HG02678 (cell line): ENCODE results near the gene GRM2.
A peak's percentile ranks its signal among the peaks of the same experiment; 100 is the strongest.

Experiments
- ATAC-seq: cut with Tn5 transposase; IDR thresholded peaks from one replicate; pipeline ENCODE4 v1.9.1; 2021; ENCODE audit warnings: mild to moderate bottlenecking, moderate library complexity; ENCODE audit not compliant: unreplicated experiment

GRM2 gene

DNA sequence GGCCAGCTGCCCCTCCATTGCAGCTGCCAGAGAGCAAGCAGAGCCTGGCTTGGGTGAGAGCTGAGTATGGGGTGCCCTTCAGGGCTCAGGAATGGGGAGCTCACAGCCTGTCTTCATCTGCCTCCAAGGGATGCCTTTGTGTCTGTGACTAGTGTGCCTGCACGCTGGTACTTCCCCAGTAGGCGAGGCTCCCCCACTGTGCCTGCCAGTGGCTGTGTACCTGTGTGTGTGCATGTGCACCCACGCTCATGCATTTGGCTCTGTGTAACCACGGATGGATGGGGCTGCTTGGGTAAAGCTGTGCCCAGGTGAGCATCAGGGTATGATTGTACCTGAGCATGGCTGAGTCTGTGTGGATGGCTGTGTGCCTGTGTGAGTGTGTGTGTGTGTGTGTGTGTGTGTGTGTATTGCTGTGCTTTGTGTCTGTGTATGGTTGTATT, 2.3 kb upstream of the GRM2 start:
- ATAC-seq, result no peak

GRCh38 chr3:51705276-51706020, 1.4 kb upstream of the GRM2 start:
- ATAC-seq, result no peak

GRCh38 chr3:51706021-51706485, 815 bp upstream of the GRM2 start:
- no peak for ATAC-seq

- ATAC-seq, result no peak
Measured at GRCh38 chr3:51708216-51708845, 1.5 kb downstream of the GRM2 start.

- no peak for ATAC-seq
Measured at GRCh38 chr3:51709004-51709420, 2.1 kb downstream of the GRM2 start.

GRCh38 chr3:51709675-51710074, 2.8 kb downstream of the GRM2 start:
- ATAC-seq, result no peak

- ATAC-seq, result no peak
Measured at GRCh38 chr3:51710631-51711351, 3.9 kb downstream of the GRM2 start.

- ATAC-seq, result no peak
Measured at GRCh38 chr3:51711352-51712037, 4.6 kb downstream of the GRM2 start.

DNA sequence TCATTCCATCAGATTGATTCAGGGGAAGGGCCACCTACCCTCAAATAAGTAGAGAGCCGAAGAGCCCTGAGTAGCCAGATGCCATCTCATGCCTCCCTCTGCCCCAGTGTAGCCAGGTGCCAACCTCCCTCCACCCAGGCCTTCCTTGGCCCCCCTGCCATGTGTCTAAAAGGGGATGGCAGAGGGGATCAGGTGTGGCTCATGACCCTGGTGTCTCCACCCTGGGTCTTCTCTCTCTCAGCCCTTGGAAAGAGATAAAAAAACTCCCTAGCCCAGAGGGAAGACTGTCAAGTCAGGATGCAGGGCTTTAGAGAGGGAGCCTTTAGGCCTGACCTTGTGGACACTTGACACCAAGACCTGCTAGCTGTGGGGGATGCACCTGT, 5.2 kb downstream of the GRM2 start:
- ATAC-seq, result no peak

DNA sequence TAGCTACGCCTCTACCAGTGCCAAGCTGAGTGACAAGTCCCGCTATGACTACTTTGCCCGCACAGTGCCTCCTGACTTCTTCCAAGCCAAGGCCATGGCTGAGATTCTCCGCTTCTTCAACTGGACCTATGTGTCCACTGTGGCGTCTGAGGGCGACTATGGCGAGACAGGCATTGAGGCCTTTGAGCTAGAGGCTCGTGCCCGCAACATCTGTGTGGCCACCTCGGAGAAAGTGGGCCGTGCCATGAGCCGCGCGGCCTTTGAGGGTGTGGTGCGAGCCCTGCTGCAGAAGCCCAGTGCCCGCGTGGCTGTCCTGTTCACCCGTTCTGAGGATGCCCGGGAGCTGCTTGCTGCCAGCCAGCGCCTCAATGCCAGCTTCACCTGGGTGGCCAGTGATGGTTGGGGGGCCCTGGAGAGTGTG, 5.7 kb downstream of the GRM2 start:
- ATAC-seq, result no peak

- ATAC-seq, result no peak
Measured at GRCh38 chr3:51712963-51713362, 6.1 kb downstream of the GRM2 start.

DNA sequence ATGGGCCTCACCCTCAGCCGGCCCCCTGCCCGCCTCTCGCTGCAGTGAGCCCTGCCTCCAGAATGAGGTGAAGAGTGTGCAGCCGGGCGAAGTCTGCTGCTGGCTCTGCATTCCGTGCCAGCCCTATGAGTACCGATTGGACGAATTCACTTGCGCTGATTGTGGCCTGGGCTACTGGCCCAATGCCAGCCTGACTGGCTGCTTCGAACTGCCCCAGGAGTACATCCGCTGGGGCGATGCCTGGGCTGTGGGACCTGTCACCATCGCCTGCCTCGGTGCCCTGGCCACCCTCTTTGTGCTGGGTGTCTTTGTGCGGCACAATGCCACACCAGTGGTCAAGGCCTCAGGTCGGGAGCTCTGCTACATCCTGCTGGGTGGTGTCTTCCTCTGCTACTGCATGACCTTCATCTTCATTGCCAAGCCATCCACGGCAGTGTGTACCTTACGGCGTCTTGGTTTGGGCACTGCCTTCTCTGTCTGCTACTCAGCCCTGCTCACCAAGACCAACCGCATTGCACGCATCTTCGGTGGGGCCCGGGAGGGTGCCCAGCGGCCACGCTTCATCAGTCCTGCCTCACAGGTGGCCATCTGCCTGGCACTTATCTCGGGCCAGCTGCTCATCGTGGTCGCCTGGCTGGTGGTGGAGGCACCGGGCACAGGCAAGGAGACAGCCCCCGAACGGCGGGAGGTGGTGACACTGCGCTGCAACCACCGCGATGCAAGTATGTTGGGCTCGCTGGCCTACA, 8.5 kb downstream of the GRM2 start:
- no peak for ATAC-seq

DNA sequence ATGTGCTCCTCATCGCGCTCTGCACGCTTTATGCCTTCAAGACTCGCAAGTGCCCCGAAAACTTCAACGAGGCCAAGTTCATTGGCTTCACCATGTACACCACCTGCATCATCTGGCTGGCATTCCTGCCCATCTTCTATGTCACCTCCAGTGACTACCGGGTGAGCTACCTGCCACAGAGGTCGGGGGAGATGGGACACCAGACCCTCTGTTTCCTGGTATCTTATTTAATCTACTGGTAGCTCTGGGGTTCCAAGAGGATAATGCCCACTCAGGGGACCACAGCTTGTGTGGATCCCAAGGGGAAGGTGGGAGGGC, 9.1 kb downstream of the GRM2 start:
- ATAC-seq, result no peak

DNA sequence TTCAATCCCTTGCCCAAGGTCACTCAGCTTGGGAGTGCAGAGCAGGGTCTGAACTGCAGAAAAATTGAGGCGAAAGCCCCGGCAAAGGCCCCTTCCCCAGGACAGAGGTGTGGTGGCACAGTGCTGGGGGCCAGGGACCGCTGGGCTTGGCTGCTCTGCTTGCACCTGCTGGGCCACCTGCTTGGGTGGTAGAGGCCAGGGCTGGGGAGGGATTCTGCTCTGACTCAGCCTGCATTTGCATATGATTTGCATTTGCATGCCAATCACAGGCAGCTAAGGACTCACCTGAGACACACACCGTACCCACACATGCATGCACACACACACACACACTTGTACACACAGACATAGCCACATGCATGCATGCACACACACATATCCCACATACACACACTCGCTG, 9.9 kb downstream of the GRM2 start:
- ATAC-seq, result no peak

DNA sequence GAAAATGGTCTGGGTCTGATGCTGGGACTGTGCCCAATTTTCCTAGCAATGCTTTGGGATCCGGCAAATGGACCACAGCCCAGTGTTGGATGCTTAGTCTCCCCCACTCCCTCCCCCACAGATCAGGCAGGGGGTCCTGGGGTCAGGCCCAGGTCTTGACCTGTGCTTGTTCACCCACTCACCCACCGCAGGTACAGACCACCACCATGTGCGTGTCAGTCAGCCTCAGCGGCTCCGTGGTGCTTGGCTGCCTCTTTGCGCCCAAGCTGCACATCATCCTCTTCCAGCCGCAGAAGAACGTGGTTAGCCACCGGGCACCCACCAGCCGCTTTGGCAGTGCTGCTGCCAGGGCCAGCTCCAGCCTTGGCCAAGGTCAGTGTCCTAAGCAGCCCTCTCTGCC, 10.6 kb downstream of the GRM2 start:
- ATAC-seq, result no peak

GRCh38 chr3:51717947-51718346, 11.1 kb downstream of the GRM2 start:
- ATAC-seq, result no peak

DNA sequence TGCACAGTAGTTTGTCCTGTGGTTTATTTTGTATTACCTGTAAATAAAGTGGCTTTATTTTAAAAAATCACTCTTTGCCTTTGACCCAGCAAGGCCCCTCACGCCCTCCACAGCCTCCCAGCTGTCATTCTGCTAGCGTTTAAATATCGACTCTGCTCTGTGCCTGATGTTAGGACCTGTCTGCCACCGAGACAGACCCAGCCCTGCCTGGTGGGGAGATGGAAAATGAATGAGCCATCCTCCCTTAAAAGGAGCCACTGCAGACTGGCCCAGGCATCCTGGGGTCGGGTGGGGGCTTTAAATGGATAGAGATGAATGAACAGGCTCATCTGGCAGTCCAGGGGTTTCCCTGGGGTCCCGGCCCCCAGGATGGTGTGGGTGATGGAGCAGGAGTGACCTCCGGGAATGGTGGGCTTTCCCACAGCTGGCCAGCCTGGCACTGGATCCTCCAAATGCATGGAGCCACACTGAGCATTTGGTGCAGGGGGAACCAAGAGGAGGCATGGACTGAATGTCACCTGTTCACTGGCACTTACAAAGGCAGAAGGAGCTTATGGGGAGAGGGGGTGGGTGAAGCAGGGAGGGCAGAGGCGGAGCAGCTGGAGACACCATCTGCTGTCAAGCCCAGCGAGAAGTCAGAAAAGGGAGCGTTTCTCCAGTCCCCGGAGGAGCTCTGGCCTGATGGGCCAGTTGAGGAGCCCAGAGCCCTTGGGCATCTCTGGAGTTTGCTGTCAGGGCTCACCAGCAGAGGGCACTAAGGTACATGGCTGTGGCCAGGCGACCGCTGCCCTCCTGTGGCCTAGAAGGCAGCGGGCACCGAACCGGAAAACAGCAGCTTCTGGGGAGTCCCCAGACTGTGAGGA, 11.9 kb downstream of the GRM2 start:
- peak; percentile 62 for ATAC-seq

- no peak for ATAC-seq
Measured at GRCh38 chr3:51719410-51720025, 12.7 kb downstream of the GRM2 start.

- ATAC-seq, result no peak
Measured at GRCh38 chr3:51720292-51721061, 13.6 kb downstream of the GRM2 start.
